Panc1 (cell line): ENCODE results near the gene ATP11A. TPM values are rescaled to one million over a fixed set of nuclear protein-coding genes. Genes with fewer than 3 reads are reported as not detected.

Experiments
- ATAC-seq: fragments of 200-7000 bp; cut with Tn5 transposase; 2 replicates; pipeline ENCODE4 v1.9.1; 2020; ENCODE audit warnings: mild to moderate bottlenecking, moderate library complexity
- BruUV-seq: library from RNA; stranded (reverse); fragments of 400-500 nt; replicated peaks from 2 replicates; lab custom pipeline; 2021; lab: Mats Ljungman, UMichigan
- CTCF ChIA-PET: fragments of 300-600 bp; sonication (Branson Sonifier 250); formaldehyde crosslinking; loops from one replicate; lab custom pipeline; 2022; ENCODE audit warnings: antibody characterized with exemption; lab: Charles Lee
- POLR2A ChIA-PET: fragments of 300-600 bp; sonication (Branson Sonifier 250); formaldehyde crosslinking; loops from one replicate; lab custom pipeline; 2022; ENCODE audit warnings: antibody characterized with exemption; lab: Charles Lee
- DNase-seq: peaks from one replicate; pipeline ENCODE4 v3.0.0-alpha.2; 2010; ENCODE audit warnings: low read depth, low spot score
- H3K27ac ChIP-seq: 2 replicates; pipeline ENCODE4 v1.5.1; 2011; ENCODE audit warnings: mild to moderate bottlenecking, low read length, inconsistent platforms
- H3K27me3 ChIP-seq: fragments of 200-500 bp; sonication (Bioruptor generic); 2 replicates; pipeline ENCODE4 v1.6.0; 2014; ENCODE audit warnings: low read length, inconsistent platforms; ENCODE audit not compliant: control insufficient read depth, insufficient read depth
- H3K36me3 ChIP-seq: fragments of 200-500 bp; sonication (Bioruptor generic); 2 replicates; pipeline ENCODE4 v1.5.1; 2014; ENCODE audit warnings: inconsistent platforms, mild to moderate bottlenecking, low read length, moderate library complexity; ENCODE audit not compliant: control insufficient read depth, insufficient read depth
- H3K4me1 ChIP-seq: 2 replicates; pipeline ENCODE4 v1.5.1; 2011; ENCODE audit warnings: inconsistent platforms, mild to moderate bottlenecking, low read length, moderate library complexity; ENCODE audit not compliant: control insufficient read depth, insufficient read depth
- H3K4me3 ChIP-seq, 2 experiments: 2 replicates each; pipeline ENCODE4 v1.5.1; 2011 to 2012; ENCODE audit warnings: low read depth in 2 of 2, low read length in 2 of 2, mild to moderate bottlenecking in 2 of 2, inconsistent platforms in 1 of 2, moderate library complexity in 1 of 2
- H3K9me3 ChIP-seq: fragments of 200-500 bp; sonication (Bioruptor generic); 2 replicates; pipeline ENCODE4 v1.5.1; 2014; ENCODE audit warnings: low read depth, mild to moderate bottlenecking, inconsistent platforms, low read length, moderate library complexity; ENCODE audit not compliant: control insufficient read depth, insufficient read depth
- POLR2AphosphoS5 ChIP-seq: IDR thresholded peaks from 2 replicates; pipeline ENCODE4 v1.6.1; 2012; ENCODE audit warnings: mild to moderate bottlenecking, low read depth, low read length, moderate library complexity
- REST ChIP-seq, 2 experiments: IDR thresholded peaks; 2 replicates each; pipeline ENCODE4 v1.6.1; 2011 to 2012; ENCODE audit warnings: low read depth in 2 of 2, control low read depth in 1 of 2, low read length in 1 of 2, mild to moderate bottlenecking in 1 of 2, moderate library complexity in 1 of 2; ENCODE audit not compliant: insufficient read depth in 1 of 2
- SIN3A ChIP-seq: IDR thresholded peaks from 2 replicates; pipeline ENCODE4 v1.6.1; 2012; ENCODE audit warnings: low read depth, mild to moderate bottlenecking, low read length, moderate library complexity, borderline replicate concordance; ENCODE audit not compliant: insufficient read depth
- TCF7L2 ChIP-seq: IDR thresholded peaks from 2 replicates; pipeline ENCODE4 v1.6.1; 2011; ENCODE audit warnings: mild to moderate bottlenecking, low read depth, low read length, inconsistent platforms
- in situ Hi-C: cut with HindIII; loops from 2 replicates; pipeline ENCODE4 v1.10.0; 2016; ENCODE audit warnings: low sequenced_read_pairs, low pct_unique_long_range_greater_than_20kb
- intact Hi-C: fragments of 100-400 bp; cut with micrococcal nuclease; formaldehyde crosslinking; loops from one replicate; pipeline ENCODE4 v1.10.0; 2022; ENCODE audit not compliant: unreplicated experiment
- total RNA-seq: library from RNA; stranded (reverse); gene quantifications from one replicate; pipeline ENCODE4 v1.2.1, GENCODE V29; 2021; ENCODE audit not compliant: unreplicated experiment
- TF ChIP-seq, protein P1 (sequence below): fragments of 450-650 bp; IDR thresholded peaks from 2 replicates; pipeline ENCODE4 v1.5.1; 2017; ENCODE audit warnings: mild to moderate bottlenecking

Gene ATP11A
- total RNA-seq, 1 experiment from 2014 or later = 85.8 TPM

DNA sequence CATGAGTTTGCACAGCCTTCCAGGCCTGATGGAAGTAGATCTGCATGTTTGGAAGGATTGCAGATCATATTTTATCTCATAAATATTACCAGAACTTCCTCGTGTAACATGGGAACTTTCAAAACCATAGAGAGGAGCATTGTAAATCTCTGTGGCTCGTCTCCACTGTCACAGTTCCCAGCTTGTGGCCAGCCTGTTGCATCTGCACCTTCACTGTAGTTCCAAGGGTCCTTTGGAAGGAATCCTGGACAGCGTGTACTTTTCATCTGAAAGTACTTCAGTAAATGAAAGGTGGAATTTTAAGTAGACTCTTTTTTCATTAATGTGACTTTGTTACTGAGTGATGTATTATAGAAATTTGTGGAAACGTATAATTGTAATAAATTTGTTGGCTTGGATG lies 105.4 kb downstream of the ATP11A start:
- in situ Hi-C loops = no loop called here
- POLR2A ChIA-PET = no interaction called here
- no TSS peak for BruUV-seq

GRCh38 chr13:112796190-112796915 lies 106.5 kb downstream of the ATP11A start:
- ATAC-seq = no peak
- H3K27me3 ChIP-seq = no peaks in the 10 kb centered on the region
- BruUV-seq = no TSS peak
- no peak overlapping the region for H3K4me3 ChIP-seq
- no peaks in the 10 kb centered on the region for H3K36me3 ChIP-seq
- in situ Hi-C loops = no loop called here
- H3K9me3 ChIP-seq = no peaks in the 10 kb centered on the region
- TF ChIP-seq SIN3A = no peak
- ChIA-PET POLR2A (no interaction called here), CTCF (no interaction called here)
- H3K27ac ChIP-seq = no peak overlapping the region
- no peaks in the 10 kb centered on the region for H3K4me1 ChIP-seq
- intact Hi-C loops = no loop called here
- DNase-seq = no peak

More for the DNA sequence above, 105.4 kb downstream of the ATP11A start:
- intact Hi-C loops = no loop called here
- DNase-seq (no peak), ATAC-seq (no peak)
- Histone ChIP-seq H3K4me1 (no peaks in the 10 kb centered on the region), H3K4me3 (no peak overlapping the region), H3K36me3 (no peaks in the 10 kb centered on the region; the same call in 1 of the 2 replicates), H3K27ac (no peak overlapping the region), H3K9me3 (no peaks in the 10 kb centered on the region), H3K27me3 (no peaks in the 10 kb centered on the region)
- CTCF ChIA-PET = no interaction called here
- TF ChIP-seq REST (IDR thresholded peaks at IDR 0.05; ENCODE audit: insufficient read depth in 1 of 2, low read depth in 2 of 2, low read length in 1 of 2) (no peak), POLR2AphosphoS5 (no peak), SIN3A (no peak)

DNA sequence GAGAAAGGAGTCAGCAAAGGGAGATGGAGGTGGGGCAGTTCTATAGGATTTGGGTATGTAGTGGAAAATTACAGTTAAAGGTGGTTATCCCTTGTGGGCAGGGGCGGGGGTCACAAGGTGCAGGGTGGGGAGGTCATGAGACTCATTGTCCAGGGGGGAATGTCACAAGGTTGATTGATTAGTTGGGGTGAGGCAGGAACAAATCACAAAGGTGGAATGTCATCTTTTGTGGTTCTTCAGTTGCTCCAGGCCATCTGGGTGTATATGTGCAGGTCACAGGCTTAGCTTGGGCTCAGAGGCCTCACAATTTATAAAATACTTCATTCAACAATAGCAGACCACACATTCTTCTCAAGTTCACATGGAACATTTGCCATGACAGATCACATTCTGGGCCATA lies 109.6 kb downstream of the ATP11A start:
- no peaks in the 10 kb centered on the region for H3K36me3 ChIP-seq
- no peaks in the 10 kb centered on the region; the same call in 1 of the 2 replicates for H3K4me1 ChIP-seq
- ATAC-seq = no peak

More for the DNA sequence above, 109.6 kb downstream of the ATP11A start:
- Histone ChIP-seq H3K4me3 (no peak overlapping the region), H3K27me3 (no peaks in the 10 kb centered on the region), H3K9me3 (no peaks in the 10 kb centered on the region), H3K27ac (no peak overlapping the region)
- POLR2A ChIA-PET = no interaction called here
- BruUV-seq = no TSS peak
- in situ Hi-C loops (no loop called here), intact Hi-C loops (no loop called here)
- no peak for DNase-seq
- no peak for TF ChIP-seq POLR2AphosphoS5
- no peak for TF ChIP-seq TCF7L2
- no peak for TF ChIP-seq REST (IDR thresholded peaks at IDR 0.05; ENCODE audit: insufficient read depth in 1 of 2, low read depth in 2 of 2, low read length in 1 of 2)
- TF ChIP-seq SIN3A = no peak
- TF ChIP-seq, protein P1, sequence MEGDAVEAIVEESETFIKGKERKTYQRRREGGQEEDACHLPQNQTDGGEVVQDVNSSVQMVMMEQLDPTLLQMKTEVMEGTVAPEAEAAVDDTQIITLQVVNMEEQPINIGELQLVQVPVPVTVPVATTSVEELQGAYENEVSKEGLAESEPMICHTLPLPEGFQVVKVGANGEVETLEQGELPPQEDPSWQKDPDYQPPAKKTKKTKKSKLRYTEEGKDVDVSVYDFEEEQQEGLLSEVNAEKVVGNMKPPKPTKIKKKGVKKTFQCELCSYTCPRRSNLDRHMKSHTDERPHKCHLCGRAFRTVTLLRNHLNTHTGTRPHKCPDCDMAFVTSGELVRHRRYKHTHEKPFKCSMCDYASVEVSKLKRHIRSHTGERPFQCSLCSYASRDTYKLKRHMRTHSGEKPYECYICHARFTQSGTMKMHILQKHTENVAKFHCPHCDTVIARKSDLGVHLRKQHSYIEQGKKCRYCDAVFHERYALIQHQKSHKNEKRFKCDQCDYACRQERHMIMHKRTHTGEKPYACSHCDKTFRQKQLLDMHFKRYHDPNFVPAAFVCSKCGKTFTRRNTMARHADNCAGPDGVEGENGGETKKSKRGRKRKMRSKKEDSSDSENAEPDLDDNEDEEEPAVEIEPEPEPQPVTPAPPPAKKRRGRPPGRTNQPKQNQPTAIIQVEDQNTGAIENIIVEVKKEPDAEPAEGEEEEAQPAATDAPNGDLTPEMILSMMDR = no peak
- CTCF ChIA-PET = no interaction called here
